ENCODE data around the gene ZNF506.
A peak's percentile ranks its signal among the peaks of the same experiment; 100 is the strongest.
"Not testable (repeated sequence)": the region's sequence is repeated elsewhere in the genome, so short reads cannot be mapped to it uniquely, and the experiment has no call there.

The ZNF506 gene

GRCh38 chr19:19747357-19748220 is 74.0 kb downstream of the ZNF506 start:
- DNase-seq (ENCODE audit: low spot score in 2 of 2), result no peak
- H3K27me3 Mint-ChIP-seq, result no peaks in the 10 kb centered on the region
- no peak for ATAC-seq (replicated peaks; ENCODE audit: extremely low read depth, poor library complexity, severe bottlenecking)

GRCh38 chr19:19746286-19747213 is 75.0 kb downstream of the ZNF506 start:
- no peaks in the 10 kb centered on the region for H3K9me3 Mint-ChIP-seq
- H3K4me3 Mint-ChIP-seq, result no peak overlapping the region
- ATAC-seq (replicated peaks; ENCODE audit: extremely low read depth, poor library complexity, severe bottlenecking) (no peak), DNase-seq (ENCODE audit: low spot score in 2 of 2) (peak in 1 of 2 donors; percentile 12)
- H3K4me1 Mint-ChIP-seq, result no peaks in the 10 kb centered on the region
- no peak overlapping the region for H3K27ac Mint-ChIP-seq (ENCODE audit: low read depth)
- H3K27me3 Mint-ChIP-seq, result no peaks in the 10 kb centered on the region
- no peaks in the 10 kb centered on the region for H3K36me3 Mint-ChIP-seq (ENCODE audit: insufficient read depth)

More at GRCh38 chr19:19747357-19748220, 74.0 kb downstream of the ZNF506 start:
- Mint-ChIP-seq H3K36me3 (ENCODE audit: insufficient read depth) (no peaks in the 10 kb centered on the region), H3K9me3 (no peaks in the 10 kb centered on the region), H3K4me1 (no peaks in the 10 kb centered on the region), H3K4me3 (no peak overlapping the region), H3K27ac (ENCODE audit: low read depth) (no peak overlapping the region)

- Mint-ChIP-seq H3K9me3 (no peaks in the 10 kb centered on the region), H3K27ac (ENCODE audit: low read depth) (no peak overlapping the region), H3K36me3 (ENCODE audit: insufficient read depth) (no peaks in the 10 kb centered on the region), H3K27me3 (no peaks in the 10 kb centered on the region), H3K4me3 (no peak overlapping the region), H3K4me1 (no peaks in the 10 kb centered on the region)
- ATAC-seq (replicated peaks; ENCODE audit: extremely low read depth, poor library complexity, severe bottlenecking) (no peak), DNase-seq (ENCODE audit: low spot score in 2 of 2) (peak in 1 of 2 donors; percentile 10)
Measured at GRCh38 chr19:19745496-19746285, 75.9 kb downstream of the ZNF506 start.

- Mint-ChIP-seq H3K27ac (ENCODE audit: low read depth) (no peak overlapping the region), H3K27me3 (no peaks in the 10 kb centered on the region), H3K4me3 (no peak overlapping the region), H3K36me3 (ENCODE audit: insufficient read depth) (no peaks in the 10 kb centered on the region), H3K9me3 (no peaks in the 10 kb centered on the region), H3K4me1 (no peaks in the 10 kb centered on the region)
- DNase-seq (ENCODE audit: low spot score in 2 of 2), result no peak
- ATAC-seq (replicated peaks; ENCODE audit: extremely low read depth, poor library complexity, severe bottlenecking), result no peak
Measured at GRCh38 chr19:19744641-19745040, 76.9 kb downstream of the ZNF506 start.

- DNase-seq (ENCODE audit: low spot score in 2 of 2); H3K4me1 Mint-ChIP-seq; ATAC-seq (replicated peaks; ENCODE audit: extremely low read depth, poor library complexity, severe bottlenecking); H3K9me3 Mint-ChIP-seq; H3K36me3 Mint-ChIP-seq (ENCODE audit: insufficient read depth); H3K4me3 Mint-ChIP-seq; H3K27ac Mint-ChIP-seq (ENCODE audit: low read depth); H3K27me3 Mint-ChIP-seq: not testable (repeated sequence)
Measured at GRCh38 chr19:19743921-19744320, 77.6 kb downstream of the ZNF506 start.

GRCh38 chr19:19743176-19743575 is 78.4 kb downstream of the ZNF506 start:
- Mint-ChIP-seq H3K9me3 (no peaks in the 10 kb centered on the region), H3K27ac (ENCODE audit: low read depth) (no peak overlapping the region), H3K36me3 (ENCODE audit: insufficient read depth) (no peaks in the 10 kb centered on the region), H3K27me3 (no peaks in the 10 kb centered on the region), H3K4me3 (no peak overlapping the region), H3K4me1 (no peaks in the 10 kb centered on the region)
- DNase-seq (ENCODE audit: low spot score in 2 of 2), result no peak
- ATAC-seq (replicated peaks; ENCODE audit: extremely low read depth, poor library complexity, severe bottlenecking), result no peak

GRCh38 chr19:19742773-19743172 is 78.8 kb downstream of the ZNF506 start:
- H3K9me3 Mint-ChIP-seq, result no peaks in the 10 kb centered on the region
- no peak overlapping the region for H3K4me3 Mint-ChIP-seq
- no peak for ATAC-seq (replicated peaks; ENCODE audit: extremely low read depth, poor library complexity, severe bottlenecking)
- no peaks in the 10 kb centered on the region for H3K36me3 Mint-ChIP-seq (ENCODE audit: insufficient read depth)
- DNase-seq (ENCODE audit: low spot score in 2 of 2), result no peak
- H3K27ac Mint-ChIP-seq (ENCODE audit: low read depth), result no peak overlapping the region
- no peaks in the 10 kb centered on the region for H3K27me3 Mint-ChIP-seq
- no peaks in the 10 kb centered on the region for H3K4me1 Mint-ChIP-seq
